ENCODE measurements around the gene NFS1. TPM values are rescaled to one million over a fixed set of nuclear protein-coding genes. Genes with fewer than 3 reads are reported as not detected.

NFS1 gene
- total RNA-seq, 2 donors from 2014 or later: 17.0 to 30.9 TPM

- WGBS, 2 experiments (ENCODE audit: insufficient coverage in 1 of 2, insufficient read length in 1 of 2): 0 to 1% methylated on average over 31 to 61 of the region's 61 CpGs
- Histone ChIP-seq H3K27me3 (ENCODE audit: control insufficient read depth, insufficient read depth, low read length, poor library complexity, severe bottlenecking) (no peaks in the 10 kb centered on the region), H3K9me3 (ENCODE audit: control insufficient read depth, low read length) (no peaks in the 10 kb centered on the region), H3K36me3 (ENCODE audit: control insufficient read depth, insufficient read depth, low read length) (peaks cover 17% of the 10 kb centered on the region), H3K27ac (ENCODE audit: low read depth, low read length) (peak within 1 kb of the TSS; percentile 97), H3K9ac (ENCODE audit: extremely low read depth, low read length, poor library complexity, severe bottlenecking) (peak within 1 kb of the TSS; percentile 98), H3K4me3 (ENCODE audit: low read length) (peak within 1 kb of the TSS; percentile 95), H3K4me1 (ENCODE audit: control insufficient read depth, insufficient read depth, low read length) (no peaks in the 10 kb centered on the region)
- Mint-ChIP-seq H3K4me3 (peak within 1 kb of the TSS; percentile 96), H3K4me1 (peaks cover 21% of the 10 kb centered on the region), H3K27ac (peak within 1 kb of the TSS; percentile 99), H3K9me3 (no peaks in the 10 kb centered on the region), H3K27me3 (ENCODE audit: insufficient read depth) (no peaks in the 10 kb centered on the region), H3K36me3 (ENCODE audit: low read depth) (peaks cover 9% of the 10 kb centered on the region)
- peak; percentile 24 for TF ChIP-seq CTCF (conservative IDR thresholded peaks at IDR 0.05)
- peak; percentile 97 for DNase-seq
These were observed 34.5 kb downstream of the NFS1 start, which contains the start of the genes CPNE1 and RBM12 for GRCh38 chr20:35664466-35665206. CPNE1 (minus strand) TSS chr20:35664900; CDS start chr20:35632923, 31,977 bp downstream. RBM12 (minus strand) TSS chr20:35664900; CDS start chr20:35655322, 9,578 bp downstream.

- no peak for TF ChIP-seq CTCF (conservative IDR thresholded peaks at IDR 0.05)
- H3K4me1 Mint-ChIP-seq: peaks cover 23% of the 10 kb centered on the region
- no peaks in the 10 kb centered on the region for H3K9me3 ChIP-seq (ENCODE audit: control insufficient read depth, low read length)
- WGBS, 2 experiments (ENCODE audit: insufficient coverage in 1 of 2, insufficient read length in 1 of 2): 0 to 1% methylated on average over 14 to 28 of the region's 28 CpGs
- no peaks in the 10 kb centered on the region for H3K9me3 Mint-ChIP-seq
- peak overlapping the region; percentile 97 for H3K27ac ChIP-seq (ENCODE audit: low read depth, low read length)
- H3K9ac ChIP-seq (ENCODE audit: extremely low read depth, low read length, poor library complexity, severe bottlenecking): peak overlapping the region; percentile 98
- H3K4me3 Mint-ChIP-seq: peak overlapping the region; percentile 96
- DNase-seq: peak; percentile 79
- H3K36me3 Mint-ChIP-seq (ENCODE audit: low read depth): peaks cover 4% of the 10 kb centered on the region
- no peaks in the 10 kb centered on the region for H3K4me1 ChIP-seq (ENCODE audit: control insufficient read depth, insufficient read depth, low read length)
- H3K36me3 ChIP-seq (ENCODE audit: control insufficient read depth, insufficient read depth, low read length): peaks cover 11% of the 10 kb centered on the region
- H3K27ac Mint-ChIP-seq: peak overlapping the region; percentile 99
- H3K4me3 ChIP-seq (ENCODE audit: low read length): peak overlapping the region; percentile 95
- no peaks in the 10 kb centered on the region for H3K27me3 Mint-ChIP-seq (ENCODE audit: insufficient read depth)
- H3K27me3 ChIP-seq (ENCODE audit: control insufficient read depth, insufficient read depth, low read length, poor library complexity, severe bottlenecking): no peaks in the 10 kb centered on the region
These were observed 35.4 kb downstream of the NFS1 start for GRCh38 chr20:35663516-35664465.

- no peaks in the 10 kb centered on the region for H3K9me3 Mint-ChIP-seq
- no peak for DNase-seq
- H3K9me3 ChIP-seq (ENCODE audit: control insufficient read depth, low read length): no peaks in the 10 kb centered on the region
- TF ChIP-seq CTCF (conservative IDR thresholded peaks at IDR 0.05): no peak
- no peaks in the 10 kb centered on the region for H3K4me1 ChIP-seq (ENCODE audit: control insufficient read depth, insufficient read depth, low read length)
- peak overlapping the region; percentile 98 for H3K9ac ChIP-seq (ENCODE audit: extremely low read depth, low read length, poor library complexity, severe bottlenecking)
- no peaks in the 10 kb centered on the region for H3K27me3 Mint-ChIP-seq (ENCODE audit: insufficient read depth)
- peak overlapping the region; percentile 42 for H3K27ac Mint-ChIP-seq
- peaks cover 4% of the 10 kb centered on the region for H3K36me3 Mint-ChIP-seq (ENCODE audit: low read depth)
- H3K4me1 Mint-ChIP-seq: peaks cover 23% of the 10 kb centered on the region
- H3K27ac ChIP-seq (ENCODE audit: low read depth, low read length): no peak overlapping the region
- WGBS, 2 experiments (ENCODE audit: insufficient coverage in 1 of 2, insufficient read length in 1 of 2): 20 to 71% methylated on average over 1 to 2 of the region's 2 CpGs
- H3K4me3 Mint-ChIP-seq: peak overlapping the region; percentile 96
- peak overlapping the region; percentile 95 for H3K4me3 ChIP-seq (ENCODE audit: low read length)
- H3K36me3 ChIP-seq (ENCODE audit: control insufficient read depth, insufficient read depth, low read length): peaks cover 5% of the 10 kb centered on the region
- no peaks in the 10 kb centered on the region for H3K27me3 ChIP-seq (ENCODE audit: control insufficient read depth, insufficient read depth, low read length, poor library complexity, severe bottlenecking)
These were observed 36.6 kb downstream of the NFS1 start for GRCh38 chr20:35662551-35662950.

Measured in endodermal cell (in vitro differentiated cells).